Heart left ventricle (tissue), 13 donors: ENCODE data around the gene DCDC1.

ENCODE experiments used
- POLR2A ChIP-seq, 2 donors: fragments of 450-650 bp; IDR thresholded peaks; one replicate each; pipeline ENCODE4 v1.6.1; 2017; ENCODE audit warnings: antibody characterized with exemption in 2 of 2, mild to moderate bottlenecking in 2 of 2, moderate library complexity in 2 of 2
- TF ChIP-seq, protein P1 (sequence below), 12 donors: fragments of 200-600 bp; sonication (generic) in 4 of 12; IDR thresholded peaks; one replicate each; pipeline versions ENCODE4 v1.5.0 to v1.8.0; 2018 to 2022; ENCODE audit warnings: antibody characterized with exemption in 12 of 12, mild to moderate bottlenecking in 5 of 12
- donor health status: ischemic (EF 13 %, LVEDD 7.1; RV severe dilation, severe dysfunction).
- donor health status: DM: no; HTN: yes; CAD: no.
- donor health status: DM: no; HTN: no; CAD: no.
- donor health status: ischemic (EF 25% LVEDD 6.9; RV normal size, moderate dysfunction).
- donor health status: ischemic (EF 25% LVEDD 5.7; RV mildly dilated, moderate dysfunction).
- donor health status: ischemic (EF 35%, LVEDD 5.7; RV mildly dilated, moderate dysfunction).
- donor health status: nonischemic (EF 11% LVEDD 7.7; RV severe dilation, severe dysfunction).
- donor health status: DM: yes; HTN: yes; CAD: no.
- donor health status: PGD.
- donor health status: ischemic (EF 29% LVEDD 5.4; RV normal size, mild dysfunction).
- donor health status: nonischemic (EF 23%, LVEDD 6.1; RV moderate dilation, normal function).

DNA sequence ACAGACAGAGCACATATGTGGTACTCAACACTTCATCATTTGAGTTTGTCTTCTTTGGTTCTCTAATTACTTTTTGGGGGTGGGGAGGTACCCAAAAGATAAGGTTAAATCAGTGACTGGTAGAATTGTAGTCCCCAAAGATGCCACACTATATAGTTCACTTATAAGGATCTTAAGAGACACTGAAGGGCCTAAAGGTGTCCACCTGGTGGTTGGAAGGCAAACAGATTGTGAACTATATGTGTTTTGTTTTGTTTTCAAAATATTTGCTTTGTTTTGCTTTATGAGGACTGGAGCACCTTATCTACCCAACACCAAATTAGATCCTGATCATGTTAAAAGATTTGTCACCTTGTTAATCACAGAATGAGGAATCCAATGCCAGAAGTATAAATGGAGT, 136.1 kb downstream of the DCDC1 start:
- TF ChIP-seq, protein P1, sequence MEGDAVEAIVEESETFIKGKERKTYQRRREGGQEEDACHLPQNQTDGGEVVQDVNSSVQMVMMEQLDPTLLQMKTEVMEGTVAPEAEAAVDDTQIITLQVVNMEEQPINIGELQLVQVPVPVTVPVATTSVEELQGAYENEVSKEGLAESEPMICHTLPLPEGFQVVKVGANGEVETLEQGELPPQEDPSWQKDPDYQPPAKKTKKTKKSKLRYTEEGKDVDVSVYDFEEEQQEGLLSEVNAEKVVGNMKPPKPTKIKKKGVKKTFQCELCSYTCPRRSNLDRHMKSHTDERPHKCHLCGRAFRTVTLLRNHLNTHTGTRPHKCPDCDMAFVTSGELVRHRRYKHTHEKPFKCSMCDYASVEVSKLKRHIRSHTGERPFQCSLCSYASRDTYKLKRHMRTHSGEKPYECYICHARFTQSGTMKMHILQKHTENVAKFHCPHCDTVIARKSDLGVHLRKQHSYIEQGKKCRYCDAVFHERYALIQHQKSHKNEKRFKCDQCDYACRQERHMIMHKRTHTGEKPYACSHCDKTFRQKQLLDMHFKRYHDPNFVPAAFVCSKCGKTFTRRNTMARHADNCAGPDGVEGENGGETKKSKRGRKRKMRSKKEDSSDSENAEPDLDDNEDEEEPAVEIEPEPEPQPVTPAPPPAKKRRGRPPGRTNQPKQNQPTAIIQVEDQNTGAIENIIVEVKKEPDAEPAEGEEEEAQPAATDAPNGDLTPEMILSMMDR (IDR thresholded peaks at IDR 0.05): no peak
- no peak for TF ChIP-seq POLR2A (IDR thresholded peaks at IDR 0.05)
